Heart left ventricle (tissue), 13 donors: ENCODE measurements around the gene F5.

ENCODE experiments used
- POLR2A ChIP-seq, 2 donors: fragments of 450-650 bp; IDR thresholded peaks; one replicate each; pipeline ENCODE4 v1.6.1; 2017; ENCODE audit warnings: antibody characterized with exemption in 2 of 2, mild to moderate bottlenecking in 2 of 2, moderate library complexity in 2 of 2
- TF ChIP-seq, protein P1 (sequence below), 12 donors: fragments of 200-600 bp; sonication (generic) in 4 of 12; IDR thresholded peaks; one replicate each; pipeline versions ENCODE4 v1.5.0 to v1.8.0; 2018 to 2022; ENCODE audit warnings: antibody characterized with exemption in 12 of 12, mild to moderate bottlenecking in 5 of 12
- donor health status: ischemic (EF 13 %, LVEDD 7.1; RV severe dilation, severe dysfunction).
- donor health status: DM: no; HTN: yes; CAD: no.
- donor health status: DM: no; HTN: no; CAD: no.
- donor health status: ischemic (EF 25% LVEDD 6.9; RV normal size, moderate dysfunction).
- donor health status: ischemic (EF 25% LVEDD 5.7; RV mildly dilated, moderate dysfunction).
- donor health status: ischemic (EF 35%, LVEDD 5.7; RV mildly dilated, moderate dysfunction).
- donor health status: nonischemic (EF 11% LVEDD 7.7; RV severe dilation, severe dysfunction).
- donor health status: DM: yes; HTN: yes; CAD: no.
- donor health status: PGD.
- donor health status: ischemic (EF 29% LVEDD 5.4; RV normal size, mild dysfunction).
- donor health status: nonischemic (EF 23%, LVEDD 6.1; RV moderate dilation, normal function).

DNA sequence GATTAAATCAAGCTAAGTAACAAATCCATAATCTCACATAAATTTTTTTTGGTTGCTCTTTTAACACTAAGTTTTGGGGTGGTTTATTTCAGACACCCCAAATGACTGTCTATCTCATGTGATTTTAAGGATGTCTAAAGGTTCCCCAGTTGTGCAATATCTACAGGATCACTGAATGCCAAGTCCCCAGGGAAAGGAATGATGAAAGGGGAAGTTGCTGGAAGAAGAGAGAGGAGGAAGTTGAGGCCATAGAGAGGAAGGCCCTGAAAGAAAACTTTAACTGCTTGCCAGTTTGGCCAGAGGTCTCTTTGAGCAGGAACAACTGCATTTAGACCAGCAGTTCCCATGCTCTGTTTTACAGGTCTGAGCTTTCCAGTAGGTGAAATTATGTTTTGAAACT lies 73.1 kb downstream of the F5 start:
- TF ChIP-seq, protein P1, sequence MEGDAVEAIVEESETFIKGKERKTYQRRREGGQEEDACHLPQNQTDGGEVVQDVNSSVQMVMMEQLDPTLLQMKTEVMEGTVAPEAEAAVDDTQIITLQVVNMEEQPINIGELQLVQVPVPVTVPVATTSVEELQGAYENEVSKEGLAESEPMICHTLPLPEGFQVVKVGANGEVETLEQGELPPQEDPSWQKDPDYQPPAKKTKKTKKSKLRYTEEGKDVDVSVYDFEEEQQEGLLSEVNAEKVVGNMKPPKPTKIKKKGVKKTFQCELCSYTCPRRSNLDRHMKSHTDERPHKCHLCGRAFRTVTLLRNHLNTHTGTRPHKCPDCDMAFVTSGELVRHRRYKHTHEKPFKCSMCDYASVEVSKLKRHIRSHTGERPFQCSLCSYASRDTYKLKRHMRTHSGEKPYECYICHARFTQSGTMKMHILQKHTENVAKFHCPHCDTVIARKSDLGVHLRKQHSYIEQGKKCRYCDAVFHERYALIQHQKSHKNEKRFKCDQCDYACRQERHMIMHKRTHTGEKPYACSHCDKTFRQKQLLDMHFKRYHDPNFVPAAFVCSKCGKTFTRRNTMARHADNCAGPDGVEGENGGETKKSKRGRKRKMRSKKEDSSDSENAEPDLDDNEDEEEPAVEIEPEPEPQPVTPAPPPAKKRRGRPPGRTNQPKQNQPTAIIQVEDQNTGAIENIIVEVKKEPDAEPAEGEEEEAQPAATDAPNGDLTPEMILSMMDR (IDR thresholded peaks at IDR 0.05): no peak
- TF ChIP-seq POLR2A (IDR thresholded peaks at IDR 0.05): no peak
